Activated naive CD4-positive, alpha-beta T cell treated with anti-CD3 and anti-CD28 coated beads for 36 hours (primary cell): ENCODE results near the gene RNPS1. TPM values are rescaled to one million over a fixed set of nuclear protein-coding genes. Genes with fewer than 3 reads are reported as not detected.
A peak's percentile ranks its signal among the peaks of the same experiment; 100 is the strongest.

ENCODE experiments used
- CTCF ChIA-PET: fragments of 350-600 bp; sonication (Branson Sonifier 250); formaldehyde crosslinking; loops from one replicate; lab custom pipeline; 2021; ENCODE audit warnings: antibody characterized with exemption; lab: Charles Lee
- DNase-seq: peaks from one replicate; pipeline ENCODE4 v3.0.0-alpha.2; 2020
- H3K27ac Mint-ChIP-seq: one replicate; pipeline ENCODE4 v1.8.0; 2021; ENCODE audit warnings: mild to moderate bottlenecking, mixed read lengths
- H3K27me3 Mint-ChIP-seq: one replicate; pipeline ENCODE4 v1.8.0; 2021; ENCODE audit warnings: low read depth, mixed read lengths
- H3K36me3 Mint-ChIP-seq: one replicate; pipeline ENCODE4 v1.8.0; 2021; ENCODE audit warnings: low read depth, mixed read lengths
- H3K4me1 Mint-ChIP-seq: one replicate; pipeline ENCODE4 v1.8.0; 2021; ENCODE audit warnings: low read depth, mixed read lengths
- H3K4me3 Mint-ChIP-seq: one replicate; pipeline ENCODE4 v1.8.0; 2021; ENCODE audit warnings: mild to moderate bottlenecking, moderate library complexity, mixed read lengths
- H3K9me3 Mint-ChIP-seq: one replicate; pipeline ENCODE4 v1.8.0; 2021; ENCODE audit warnings: mixed read lengths
- intact Hi-C: fragments of 100-400 bp; cut with micrococcal nuclease; formaldehyde crosslinking; loops from one replicate; pipeline ENCODE4 v1.15.1; 2023
- total RNA-seq, 2 experiments: library from RNA; stranded (reverse); gene quantifications; one replicate each; pipeline ENCODE4 v1.2.3, GENCODE V29; 2021

RNPS1 gene
- total RNA-seq, 2 experiments from 2014 or later, result 306 to 311 TPM

- no peak overlapping the region for H3K27ac Mint-ChIP-seq
- no peaks in the 10 kb centered on the region for H3K9me3 Mint-ChIP-seq
- CTCF ChIA-PET, result no interaction called here
- H3K36me3 Mint-ChIP-seq, result no peaks in the 10 kb centered on the region
- no peaks in the 10 kb centered on the region for H3K27me3 Mint-ChIP-seq
- no peak overlapping the region for H3K4me3 Mint-ChIP-seq
- intact Hi-C loops, result no loop called here
- H3K4me1 Mint-ChIP-seq, result no peaks in the 10 kb centered on the region
- DNase-seq, result no peak
These were observed 11.3 kb upstream of the RNPS1 start for GRCh38 chr16:2278956-2279800.

- CTCF ChIA-PET, result no interaction called here
- Mint-ChIP-seq H3K9me3 (no peaks in the 10 kb centered on the region), H3K4me3 (no peak overlapping the region)
These were observed 10.3 kb upstream of the RNPS1 start for GRCh38 chr16:2278272-2278608.

GRCh38 chr16:2277466-2278271 is 9.7 kb upstream of the RNPS1 start:
- Mint-ChIP-seq H3K36me3 (peaks cover 2% of the 10 kb centered on the region), H3K4me1 (no peaks in the 10 kb centered on the region), H3K27me3 (no peaks in the 10 kb centered on the region), H3K27ac (no peak overlapping the region), H3K4me3 (no peak overlapping the region), H3K9me3 (no peaks in the 10 kb centered on the region)
- no peak for DNase-seq
- intact Hi-C loops, result no loop called here
- CTCF ChIA-PET, result no interaction called here

More at GRCh38 chr16:2278272-2278608, 10.3 kb upstream of the RNPS1 start:
- DNase-seq, result no peak
- no peaks in the 10 kb centered on the region for H3K4me1 Mint-ChIP-seq
- intact Hi-C loops, result no loop called here
- H3K27me3 Mint-ChIP-seq, result no peaks in the 10 kb centered on the region
- H3K36me3 Mint-ChIP-seq, result peaks cover 2% of the 10 kb centered on the region
- no peak overlapping the region for H3K27ac Mint-ChIP-seq

- no peak overlapping the region for H3K4me3 Mint-ChIP-seq
- DNase-seq, result no peak
- H3K36me3 Mint-ChIP-seq, result peaks cover 2% of the 10 kb centered on the region
- CTCF ChIA-PET, result no interaction called here
- no peak overlapping the region for H3K27ac Mint-ChIP-seq
- H3K27me3 Mint-ChIP-seq, result no peaks in the 10 kb centered on the region
- no peaks in the 10 kb centered on the region for H3K9me3 Mint-ChIP-seq
- intact Hi-C loops, result no loop called here
- H3K4me1 Mint-ChIP-seq, result no peaks in the 10 kb centered on the region
These were observed 8.7 kb upstream of the RNPS1 start for GRCh38 chr16:2276368-2277195.

- intact Hi-C loops, result no loop called here
- Mint-ChIP-seq H3K9me3 (no peaks in the 10 kb centered on the region), H3K36me3 (peaks cover 2% of the 10 kb centered on the region), H3K4me3 (no peak overlapping the region), H3K27me3 (no peaks in the 10 kb centered on the region), H3K4me1 (peaks cover 2% of the 10 kb centered on the region), H3K27ac (no peak overlapping the region)
- DNase-seq, result no peak
- CTCF ChIA-PET, result no interaction called here
These were observed 7.8 kb upstream of the RNPS1 start for GRCh38 chr16:2275476-2276367.

- intact Hi-C loops, result no loop called here
- Mint-ChIP-seq H3K9me3 (no peaks in the 10 kb centered on the region), H3K27me3 (no peaks in the 10 kb centered on the region)
These were observed 6.0 kb upstream of the RNPS1 start for GRCh38 chr16:2273931-2274330.

GRCh38 chr16:2273484-2273883 is 5.6 kb upstream of the RNPS1 start:
- Mint-ChIP-seq H3K9me3 (no peaks in the 10 kb centered on the region), H3K27ac (no peak overlapping the region), H3K4me1 (peaks cover 11% of the 10 kb centered on the region), H3K4me3 (no peak overlapping the region), H3K27me3 (no peaks in the 10 kb centered on the region), H3K36me3 (peaks cover 2% of the 10 kb centered on the region)
- no peak for DNase-seq
- CTCF ChIA-PET, result no interaction called here
- intact Hi-C loops, result no loop called here

More at GRCh38 chr16:2273931-2274330, 6.0 kb upstream of the RNPS1 start:
- no peak overlapping the region for H3K27ac Mint-ChIP-seq
- CTCF ChIA-PET, result no interaction called here
- no peak for DNase-seq
- H3K36me3 Mint-ChIP-seq, result peaks cover 2% of the 10 kb centered on the region
- peaks cover 11% of the 10 kb centered on the region for H3K4me1 Mint-ChIP-seq
- no peak overlapping the region for H3K4me3 Mint-ChIP-seq

- H3K27me3 Mint-ChIP-seq, result no peaks in the 10 kb centered on the region
- H3K4me3 Mint-ChIP-seq, result no peak overlapping the region
- no peak for DNase-seq
- H3K4me1 Mint-ChIP-seq, result peaks cover 11% of the 10 kb centered on the region
- peaks cover 8% of the 10 kb centered on the region for H3K36me3 Mint-ChIP-seq
- CTCF ChIA-PET, result no interaction called here
- no peak overlapping the region for H3K27ac Mint-ChIP-seq
- H3K9me3 Mint-ChIP-seq, result no peaks in the 10 kb centered on the region
- intact Hi-C loops, result no loop called here
These were observed 4.0 kb upstream of the RNPS1 start for GRCh38 chr16:2271848-2272461.

- CTCF ChIA-PET, result interaction anchor here (0.9 kb wide), 1 partner anchor 319 kb away, joined by 3 read pairs; no protein-coding TSS in a partner anchor
- intact Hi-C loops, result no loop called here
- Mint-ChIP-seq H3K27me3 (no peaks in the 10 kb centered on the region), H3K4me1 (peaks cover 22% of the 10 kb centered on the region), H3K4me3 (no peak overlapping the region), H3K36me3 (peaks cover 16% of the 10 kb centered on the region), H3K9me3 (no peaks in the 10 kb centered on the region), H3K27ac (no peak overlapping the region)
- DNase-seq, result no peak
These were observed 2.9 kb upstream of the RNPS1 start for GRCh38 chr16:2270588-2271470.

GRCh38 chr16:2270070-2270462 is 2.1 kb upstream of the RNPS1 start:
- Mint-ChIP-seq H3K36me3 (peaks cover 19% of the 10 kb centered on the region), H3K27ac (no peak overlapping the region), H3K4me3 (peak overlapping the region; percentile 94), H3K27me3 (no peaks in the 10 kb centered on the region), H3K9me3 (no peaks in the 10 kb centered on the region), H3K4me1 (peaks cover 28% of the 10 kb centered on the region)
- CTCF ChIA-PET, result interaction anchor here (0.9 kb wide), 1 partner anchor 320 kb away, joined by 3 read pairs; no protein-coding TSS in a partner anchor
- no peak for DNase-seq
- intact Hi-C loops, result no loop called here
